ENCODE measurements around the gene SLC39A2. TPM values are rescaled to one million over a fixed set of nuclear protein-coding genes. Genes with fewer than 3 reads are reported as not detected.

The SLC39A2 gene
- polyA plus RNA-seq, 1 of the 3 experiments (the other 2 are of a cell fraction), result not detected

DNA sequence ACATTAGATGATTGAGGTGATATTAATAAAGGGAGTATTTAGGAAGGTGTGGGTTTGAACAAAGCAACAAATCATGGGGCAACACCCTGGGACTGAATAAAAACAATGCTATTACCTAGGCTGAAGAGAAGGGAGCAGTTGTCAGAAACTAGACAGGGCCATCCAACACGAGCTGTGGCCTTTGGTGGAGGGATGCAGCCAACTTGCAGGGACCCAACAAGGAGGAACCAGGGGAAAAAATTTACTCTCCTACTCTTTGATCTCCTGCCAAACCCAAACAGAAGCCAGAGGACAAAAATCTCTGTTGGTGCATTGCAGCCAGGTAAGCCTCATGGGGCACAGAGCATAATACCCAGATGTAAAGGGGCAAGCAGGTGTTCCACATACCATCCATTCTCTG lies 12.0 kb downstream of the SLC39A2 start (continued):
- no peak for TF ChIP-seq FOXJ3 (CRISPR knock-in tag; IDR thresholded peaks at IDR 0.05)
- TF ChIP-seq FOXM1 (IDR thresholded peaks at IDR 0.05; ENCODE audit: low read depth), result no peak

DNA sequence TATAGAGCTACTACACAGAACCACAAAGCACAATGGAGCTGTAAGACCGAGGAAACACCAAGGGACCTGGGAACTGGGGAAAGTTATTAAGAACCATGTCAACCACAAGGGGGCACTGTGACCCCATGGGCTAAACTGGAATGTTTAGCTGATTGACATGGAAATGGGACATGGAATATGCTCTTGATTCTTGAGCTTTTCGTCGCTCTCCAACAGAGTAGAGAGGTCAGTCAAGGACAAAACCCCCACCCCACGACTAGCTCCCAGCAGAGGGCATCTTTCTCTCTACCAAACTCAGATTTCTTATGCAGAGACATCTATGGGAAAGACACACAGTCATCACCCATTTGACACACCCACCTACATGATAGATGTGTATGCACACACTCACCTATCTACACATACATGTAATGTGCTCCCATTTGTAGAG lies 15.7 kb downstream of the SLC39A2 start:
- Histone ChIP-seq H3K27me3 (ENCODE audit: insufficient read depth) (peaks cover 15% of the 10 kb centered on the region), H3K9me2 (no peaks in the 10 kb centered on the region), H3K4me3 (ENCODE audit: low read depth in 2 of 2, low read length in 1 of 2) (no peak overlapping the region; a peak in 1 of 4 replicates), H3F3A (replicated peaks; ENCODE audit: insufficient read depth) (no peaks in the 10 kb centered on the region), H3K4me1 (ENCODE audit: control insufficient read depth in 1 of 2, insufficient read depth in 2 of 2, low read depth in 1 of 2, low read length in 1 of 2) (no peaks in the 10 kb centered on the region; a peak in 1 of 4 replicates), H2AFZ (ENCODE audit: low read depth) (no peak overlapping the region), H4K20me1 (ENCODE audit: insufficient read depth) (no peaks in the 10 kb centered on the region), H3K36me3 (replicated peaks in 1 of 2; ENCODE audit: control insufficient read depth in 1 of 2, insufficient read depth in 2 of 2, low read length in 1 of 2) (no peaks in the 10 kb centered on the region), H3K27ac (ENCODE audit: low read depth in 2 of 2, low read length in 1 of 2) (no peak overlapping the region), H3K9ac (no peak overlapping the region), H3K4me2 (no peak overlapping the region), H3K9me3 (no peaks in the 10 kb centered on the region), H3K79me2 (ENCODE audit: insufficient read depth) (no peaks in the 10 kb centered on the region)
- DNase-seq, result peak; percentile 75
- 0% methylated on average over 4 of the region's 4 CpGs for WGBS (ENCODE audit: low lambda C conversion rate)
- peak; percentile 96 for TF ChIP-seq SMC3 (IDR thresholded peaks at IDR 0.05; ENCODE audit: low read depth, low read length)
- TF ChIP-seq, protein P1, sequence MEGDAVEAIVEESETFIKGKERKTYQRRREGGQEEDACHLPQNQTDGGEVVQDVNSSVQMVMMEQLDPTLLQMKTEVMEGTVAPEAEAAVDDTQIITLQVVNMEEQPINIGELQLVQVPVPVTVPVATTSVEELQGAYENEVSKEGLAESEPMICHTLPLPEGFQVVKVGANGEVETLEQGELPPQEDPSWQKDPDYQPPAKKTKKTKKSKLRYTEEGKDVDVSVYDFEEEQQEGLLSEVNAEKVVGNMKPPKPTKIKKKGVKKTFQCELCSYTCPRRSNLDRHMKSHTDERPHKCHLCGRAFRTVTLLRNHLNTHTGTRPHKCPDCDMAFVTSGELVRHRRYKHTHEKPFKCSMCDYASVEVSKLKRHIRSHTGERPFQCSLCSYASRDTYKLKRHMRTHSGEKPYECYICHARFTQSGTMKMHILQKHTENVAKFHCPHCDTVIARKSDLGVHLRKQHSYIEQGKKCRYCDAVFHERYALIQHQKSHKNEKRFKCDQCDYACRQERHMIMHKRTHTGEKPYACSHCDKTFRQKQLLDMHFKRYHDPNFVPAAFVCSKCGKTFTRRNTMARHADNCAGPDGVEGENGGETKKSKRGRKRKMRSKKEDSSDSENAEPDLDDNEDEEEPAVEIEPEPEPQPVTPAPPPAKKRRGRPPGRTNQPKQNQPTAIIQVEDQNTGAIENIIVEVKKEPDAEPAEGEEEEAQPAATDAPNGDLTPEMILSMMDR (IDR thresholded peaks at IDR 0.05), result peak; percentile 89
- TF ChIP-seq NRF1 (IDR thresholded peaks at IDR 0.05; ENCODE audit: low read depth, low read length), result peak; percentile 17; the same call in 1 of the 2 replicates
- TF ChIP-seq, protein P2, sequence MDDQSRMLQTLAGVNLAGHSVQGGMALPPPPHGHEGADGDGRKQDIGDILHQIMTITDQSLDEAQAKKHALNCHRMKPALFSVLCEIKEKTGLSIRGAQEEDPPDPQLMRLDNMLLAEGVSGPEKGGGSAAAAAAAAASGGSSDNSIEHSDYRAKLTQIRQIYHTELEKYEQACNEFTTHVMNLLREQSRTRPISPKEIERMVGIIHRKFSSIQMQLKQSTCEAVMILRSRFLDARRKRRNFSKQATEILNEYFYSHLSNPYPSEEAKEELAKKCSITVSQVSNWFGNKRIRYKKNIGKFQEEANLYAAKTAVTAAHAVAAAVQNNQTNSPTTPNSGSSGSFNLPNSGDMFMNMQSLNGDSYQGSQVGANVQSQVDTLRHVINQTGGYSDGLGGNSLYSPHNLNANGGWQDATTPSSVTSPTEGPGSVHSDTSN (IDR thresholded peaks at IDR 0.05), result peak; percentile 86
- TF ChIP-seq NFIC (IDR thresholded peaks at IDR 0.05; ENCODE audit: borderline replicate concordance), result no peak
- peak; percentile 96 for TF ChIP-seq RAD21 (IDR thresholded peaks at IDR 0.05; ENCODE audit: low read length)
- TF ChIP-seq RFX5 (IDR thresholded peaks at IDR 0.05; ENCODE audit: low read length), result no peak
- ChIA-PET POLR2A (interaction anchor here (1.0 to 2.1 kb wide), 9 partner anchors 9 to 90 kb away, joined by 3 to 15 read pairs (median 6); partner anchors contain the start of genes ARHGEF40 and NDRG2), CTCF (interaction anchor here (0.6 to 18.2 kb wide), 52 partner anchors 9 to 634 kb away, joined by 3 to 555 read pairs (median 6); partner anchors contain the start of genes ARHGEF40, NDRG2, RNASE13 and RNASE7)

DNA sequence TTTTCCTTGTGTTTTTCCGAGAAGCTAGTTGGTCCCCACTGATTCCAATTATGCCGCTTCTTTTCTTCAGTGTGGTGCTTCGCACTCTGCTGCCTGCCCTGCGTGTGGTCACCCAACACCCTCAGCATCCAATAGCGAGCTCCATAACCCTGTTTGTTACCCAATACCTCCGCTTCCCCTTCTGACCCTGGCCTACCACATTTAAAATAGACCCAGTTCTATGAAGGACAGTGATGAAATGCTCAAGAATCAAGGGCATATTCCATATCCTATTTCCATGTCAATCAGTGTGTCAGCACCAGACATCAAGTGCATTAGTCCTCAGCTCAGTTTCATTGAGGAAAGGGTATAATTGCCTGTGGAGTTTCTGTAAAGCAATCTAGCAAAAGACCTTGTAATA lies 16.2 kb downstream of the SLC39A2 start:
- Histone ChIP-seq H3F3A (replicated peaks; ENCODE audit: insufficient read depth) (no peaks in the 10 kb centered on the region), H3K79me2 (ENCODE audit: insufficient read depth) (no peaks in the 10 kb centered on the region), H4K20me1 (ENCODE audit: insufficient read depth) (no peaks in the 10 kb centered on the region), H3K4me2 (no peak overlapping the region), H3K9me2 (no peaks in the 10 kb centered on the region), H3K9me3 (no peaks in the 10 kb centered on the region), H3K9ac (no peak overlapping the region), H3K36me3 (replicated peaks in 1 of 2; ENCODE audit: control insufficient read depth in 1 of 2, insufficient read depth in 2 of 2, low read length in 1 of 2) (no peaks in the 10 kb centered on the region), H2AFZ (ENCODE audit: low read depth) (no peak overlapping the region), H3K4me3 (ENCODE audit: low read depth in 2 of 2, low read length in 1 of 2) (no peak overlapping the region), H3K27me3 (ENCODE audit: insufficient read depth) (peaks cover 15% of the 10 kb centered on the region), H3K4me1 (ENCODE audit: control insufficient read depth in 1 of 2, insufficient read depth in 2 of 2, low read depth in 1 of 2, low read length in 1 of 2) (no peaks in the 10 kb centered on the region; a peak in 1 of 4 replicates), H3K27ac (ENCODE audit: low read depth in 2 of 2, low read length in 1 of 2) (no peak overlapping the region)
- TF ChIP-seq RCOR1 (IDR thresholded peaks at IDR 0.05; ENCODE audit: low read length) (no peak), RAD21 (IDR thresholded peaks at IDR 0.05; ENCODE audit: low read length) (no peak), POLR2AphosphoS5 (IDR thresholded peaks at IDR 0.05; ENCODE audit: low read depth, low read length) (no peak), MXI1 (IDR thresholded peaks at IDR 0.05; ENCODE audit: low read depth, low read length) (no peak), EZH2phosphoT487 (IDR thresholded peaks at IDR 0.05; ENCODE audit: borderline replicate concordance, low read depth) (no peak), TCF12 (IDR thresholded peaks at IDR 0.05) (no peak), NRF1 (IDR thresholded peaks at IDR 0.05; ENCODE audit: low read depth, low read length) (no peak), NFIC (IDR thresholded peaks at IDR 0.05; ENCODE audit: borderline replicate concordance) (no peak), FOXJ3 (CRISPR knock-in tag; IDR thresholded peaks at IDR 0.05) (no peak), GABPA (IDR thresholded peaks at IDR 0.05; ENCODE audit: low read depth) (no peak), TEAD4 (IDR thresholded peaks at IDR 0.05; ENCODE audit: borderline replicate concordance, insufficient read depth) (no peak), TAF1 (IDR thresholded peaks at IDR 0.05; ENCODE audit: borderline replicate concordance, low read depth, low read length) (no peak)
- TF ChIP-seq, protein P3, sequence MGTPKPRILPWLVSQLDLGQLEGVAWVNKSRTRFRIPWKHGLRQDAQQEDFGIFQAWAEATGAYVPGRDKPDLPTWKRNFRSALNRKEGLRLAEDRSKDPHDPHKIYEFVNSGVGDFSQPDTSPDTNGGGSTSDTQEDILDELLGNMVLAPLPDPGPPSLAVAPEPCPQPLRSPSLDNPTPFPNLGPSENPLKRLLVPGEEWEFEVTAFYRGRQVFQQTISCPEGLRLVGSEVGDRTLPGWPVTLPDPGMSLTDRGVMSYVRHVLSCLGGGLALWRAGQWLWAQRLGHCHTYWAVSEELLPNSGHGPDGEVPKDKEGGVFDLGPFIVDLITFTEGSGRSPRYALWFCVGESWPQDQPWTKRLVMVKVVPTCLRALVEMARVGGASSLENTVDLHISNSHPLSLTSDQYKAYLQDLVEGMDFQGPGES (IDR thresholded peaks at IDR 0.05; ENCODE audit: low read depth, low read length), result no peak
- WGBS (ENCODE audit: low lambda C conversion rate), result 73% methylated on average over 6 of the region's 6 CpGs
- POLR2A ChIA-PET, result interaction anchor here (1.0 to 2.1 kb wide), 10 partner anchors 9 to 89 kb away, joined by 3 to 15 read pairs (median 5); partner anchors contain the start of genes ARHGEF40 and NDRG2
- no peak for DNase-seq
- CTCF ChIA-PET, result interaction anchor here (0.6 to 18.2 kb wide), 47 partner anchors 9 to 634 kb away, joined by 3 to 555 read pairs (median 7); partner anchors contain the start of genes ARHGEF40, NDRG2, RNASE13 and RNASE7

All from SK-N-SH (cell line).